Breast epithelium (tissue), 4 donors: ENCODE results near the gene C19orf25. TPM values are rescaled to one million over a fixed set of nuclear protein-coding genes. Genes with fewer than 3 reads are reported as not detected.

Experiments used
- DNase-seq, 2 donors: peaks; one replicate each; pipeline ENCODE4 v3.0.0-alpha.2; 2019; ENCODE audit warnings: low spot score in 2 of 2
- H3K27ac ChIP-seq, 2 donors: fragments of 200-600 bp; sonication (generic) in 1 of 2; one replicate each; pipeline ENCODE4 v1.5.1; 2016 to 2019; ENCODE audit warnings: mild to moderate bottlenecking in 1 of 2
- H3K27me3 ChIP-seq, 2 donors: fragments of 200-600 bp; sonication (generic) in 1 of 2; one replicate each; pipeline versions ENCODE4 v1.5.1 to v1.6.0; 2017 to 2019; ENCODE audit warnings: control low read depth in 1 of 2, mild to moderate bottlenecking in 1 of 2
- H3K36me3 ChIP-seq: fragments of 200-600 bp; one replicate; pipeline ENCODE4 v1.5.1; 2019
- H3K4me1 ChIP-seq, 2 donors: fragments of 200-600 bp; sonication (generic); one replicate each; pipeline ENCODE4 v1.5.1; 2016 to 2019; ENCODE audit warnings: control low read depth in 1 of 2
- H3K4me3 ChIP-seq, 3 donors: fragments of 200-600 bp; sonication (generic); 1 replicate in 2 of 3; 2 replicates in 1 of 3; pipeline ENCODE4 v1.5.1; 2016 to 2019; ENCODE audit warnings: mild to moderate bottlenecking in 3 of 3, moderate library complexity in 2 of 3
- H3K9me3 ChIP-seq, 2 donors: fragments of 200-600 bp; sonication (generic) in 1 of 2; one replicate each; pipeline ENCODE4 v1.5.1; 2016 to 2019; ENCODE audit warnings: control low read depth in 1 of 2
- POLR2A ChIP-seq: fragments of 450-650 bp; IDR thresholded peaks from one replicate; pipeline ENCODE4 v1.6.1; 2016; ENCODE audit warnings: antibody characterized with exemption, mild to moderate bottlenecking, moderate library complexity
- POLR2AphosphoS5 ChIP-seq, 3 donors: sonication (generic); formaldehyde crosslinking; IDR thresholded peaks; one replicate each; pipeline ENCODE4 v1.6.1; 2017; ENCODE audit warnings: antibody characterized with exemption in 3 of 3
- intact Hi-C: fragments of 100-400 bp; cut with DNase I; formaldehyde crosslinking; loops from one replicate; pipeline ENCODE4 v1.15.1; 2023; ENCODE audit warnings: low total_unique reads
- total RNA-seq, 3 donors: library from RNA; depleted of rRNA; stranded (reverse); fragments of >200 nt; gene quantifications; one replicate each; pipeline ENCODE4 v1.1.0, GENCODE V29; 2016
- TF ChIP-seq, protein P1 (sequence below), 3 donors: fragments of 450-650 bp; IDR thresholded peaks; one replicate each; pipeline ENCODE4 v1.5.1; 2016 to 2017; ENCODE audit warnings: antibody characterized with exemption in 3 of 3, mild to moderate bottlenecking in 3 of 3, moderate library complexity in 3 of 3

The C19orf25 gene
- 10 to 100 TPM; 27.7 to 32.8 (median 28.7) TPM for total RNA-seq

DNA sequence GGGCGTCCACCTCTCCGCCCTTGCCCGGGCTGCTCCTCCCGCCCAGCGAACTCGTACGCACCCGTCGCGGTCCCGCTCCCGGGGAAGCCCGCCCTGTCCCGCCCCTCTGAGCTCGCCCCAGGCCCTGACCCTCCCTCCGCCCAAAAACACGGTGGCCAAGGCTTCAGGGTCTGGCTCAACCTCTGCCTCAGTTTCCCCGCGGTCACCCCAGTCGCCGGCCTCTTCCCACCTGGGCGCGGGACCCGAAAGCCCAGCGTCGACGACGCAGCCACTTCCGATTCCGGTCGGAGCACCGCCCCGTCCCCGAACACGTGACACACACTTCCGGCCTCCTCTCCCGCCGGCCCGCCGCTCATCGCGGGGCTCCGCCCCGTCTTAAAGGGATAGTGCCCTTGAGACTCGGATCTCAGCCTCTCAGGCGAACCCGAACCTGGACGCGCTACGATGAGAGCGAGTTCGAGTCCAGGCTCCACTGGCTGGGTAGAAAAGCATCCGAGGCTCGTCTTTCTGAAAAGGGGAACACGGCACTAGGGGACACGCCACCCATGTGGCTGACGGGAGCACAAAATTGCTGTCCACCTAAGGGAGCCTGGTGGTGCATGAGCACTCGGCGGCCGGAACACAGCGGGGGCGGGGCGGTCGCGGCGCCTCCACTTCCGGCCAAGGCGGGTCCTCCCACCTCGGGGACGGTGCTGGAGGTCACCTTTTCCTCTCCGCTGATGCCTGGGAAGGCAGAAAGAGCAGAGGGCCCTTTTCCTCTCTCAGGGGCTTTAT, at the start of gene C19orf25:
Gene C19orf25, minus strand, starts transcription at position 282 of the 774 bp plus-strand sequence. CDS start 312 bp downstream, outside the sequence.
- no peaks in the 10 kb centered on the region for H3K36me3 ChIP-seq
- intact Hi-C loops: no loop called here
- TF ChIP-seq POLR2AphosphoS5 (IDR thresholded peaks at IDR 0.05) (peak; percentile 65 to 89 (median 73)), POLR2A (peak; percentile 67)
- TF ChIP-seq, protein P1, sequence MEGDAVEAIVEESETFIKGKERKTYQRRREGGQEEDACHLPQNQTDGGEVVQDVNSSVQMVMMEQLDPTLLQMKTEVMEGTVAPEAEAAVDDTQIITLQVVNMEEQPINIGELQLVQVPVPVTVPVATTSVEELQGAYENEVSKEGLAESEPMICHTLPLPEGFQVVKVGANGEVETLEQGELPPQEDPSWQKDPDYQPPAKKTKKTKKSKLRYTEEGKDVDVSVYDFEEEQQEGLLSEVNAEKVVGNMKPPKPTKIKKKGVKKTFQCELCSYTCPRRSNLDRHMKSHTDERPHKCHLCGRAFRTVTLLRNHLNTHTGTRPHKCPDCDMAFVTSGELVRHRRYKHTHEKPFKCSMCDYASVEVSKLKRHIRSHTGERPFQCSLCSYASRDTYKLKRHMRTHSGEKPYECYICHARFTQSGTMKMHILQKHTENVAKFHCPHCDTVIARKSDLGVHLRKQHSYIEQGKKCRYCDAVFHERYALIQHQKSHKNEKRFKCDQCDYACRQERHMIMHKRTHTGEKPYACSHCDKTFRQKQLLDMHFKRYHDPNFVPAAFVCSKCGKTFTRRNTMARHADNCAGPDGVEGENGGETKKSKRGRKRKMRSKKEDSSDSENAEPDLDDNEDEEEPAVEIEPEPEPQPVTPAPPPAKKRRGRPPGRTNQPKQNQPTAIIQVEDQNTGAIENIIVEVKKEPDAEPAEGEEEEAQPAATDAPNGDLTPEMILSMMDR (IDR thresholded peaks at IDR 0.05): no peak
- H3K27ac ChIP-seq: peak within 1 kb of the TSS; percentile 62 to 83
- DNase-seq: peak; percentile 89 to 95
- no peaks in the 10 kb centered on the region for H3K27me3 ChIP-seq
- H3K4me3 ChIP-seq: peak within 1 kb of the TSS; percentile 84 to 97 (median 89)
- H3K4me1 ChIP-seq: no peaks in the 10 kb centered on the region
- no peaks in the 10 kb centered on the region for H3K9me3 ChIP-seq

DNA sequence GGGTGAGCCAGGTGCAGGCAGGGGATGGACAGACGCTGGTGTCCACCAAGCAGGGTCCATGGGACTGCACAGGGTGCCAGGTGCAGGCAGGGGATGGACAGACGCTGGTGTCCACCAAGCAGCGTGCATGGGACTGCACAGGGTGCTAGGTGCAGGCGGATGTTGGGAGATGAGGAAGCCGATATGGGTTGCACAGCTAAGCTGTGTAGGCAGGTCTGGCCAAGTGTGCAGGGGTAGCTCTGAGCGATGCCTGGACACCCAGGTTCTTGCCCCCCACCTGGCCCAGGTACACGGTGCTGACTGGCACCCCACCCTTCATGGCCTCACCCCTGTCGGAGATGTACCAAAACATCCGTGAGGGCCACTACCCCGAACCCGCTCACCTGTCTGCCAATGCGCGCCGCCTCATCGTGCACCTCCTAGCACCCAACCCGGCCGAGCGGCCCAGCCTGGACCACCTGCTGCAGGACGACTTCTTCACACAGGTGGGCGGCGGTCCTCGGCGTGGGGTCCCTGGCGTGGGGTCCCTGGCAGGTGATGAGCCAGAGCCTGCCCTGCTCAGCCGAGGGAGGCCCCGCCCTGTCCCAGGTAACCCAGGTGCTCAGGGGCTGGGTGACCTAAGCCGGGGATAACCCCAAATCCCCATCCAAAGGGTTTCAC, 48.8 kb upstream of the C19orf25 start:
- H3K27me3 ChIP-seq: peaks cover 9 to 52% of the 10 kb centered on the region in 2 donors
- intact Hi-C loops: no loop called here
- H3K4me1 ChIP-seq: no peaks in the 10 kb centered on the region
- H3K36me3 ChIP-seq: no peaks in the 10 kb centered on the region
- TF ChIP-seq POLR2A: no peak
- TF ChIP-seq, protein P1 (IDR thresholded peaks at IDR 0.05): no peak
- no peak for TF ChIP-seq POLR2AphosphoS5 (IDR thresholded peaks at IDR 0.05)
- H3K27ac ChIP-seq: no peak overlapping the region
- no peaks in the 10 kb centered on the region for H3K9me3 ChIP-seq
- H3K4me3 ChIP-seq: no peak overlapping the region
- no peak for DNase-seq

DNA sequence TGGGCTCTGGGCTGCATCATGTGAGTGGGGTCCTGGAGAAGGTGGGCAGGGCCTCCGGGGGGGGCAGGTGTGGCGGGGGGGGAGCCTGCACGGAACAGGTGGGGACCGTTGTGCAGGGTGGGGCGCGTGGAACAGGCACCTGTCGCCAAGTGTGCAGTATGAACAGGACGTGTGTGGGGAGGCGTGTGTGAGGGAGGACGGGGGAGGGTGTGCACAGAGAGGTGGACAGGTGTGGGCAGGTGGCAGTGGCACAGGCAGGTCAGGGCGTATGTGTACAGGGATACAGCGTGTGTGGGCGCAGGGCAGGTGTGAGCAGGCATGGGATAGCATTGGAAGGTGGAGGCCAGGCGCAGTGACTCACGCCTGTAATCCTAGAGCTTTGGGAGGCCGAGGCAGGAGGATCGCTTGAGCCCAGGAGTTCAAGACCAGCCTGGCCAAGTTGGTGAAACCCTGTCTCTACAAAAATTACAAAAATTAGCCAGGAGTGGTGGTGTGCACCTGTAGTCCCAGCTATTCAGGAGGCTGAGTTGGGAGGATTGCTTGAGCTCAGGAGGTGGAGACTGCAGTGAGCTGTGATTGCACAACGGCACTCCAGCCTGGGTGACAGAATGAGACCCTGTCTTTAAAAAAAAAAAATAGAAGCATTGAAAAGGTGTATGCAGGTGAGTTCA, 48.1 kb upstream of the C19orf25 start:
- Histone ChIP-seq H3K27me3 (peaks cover 9 to 52% of the 10 kb centered on the region in 2 donors), H3K4me3 (no peak overlapping the region), H3K9me3 (no peaks in the 10 kb centered on the region), H3K4me1 (no peaks in the 10 kb centered on the region), H3K27ac (no peak overlapping the region), H3K36me3 (no peaks in the 10 kb centered on the region)
- TF ChIP-seq, protein P1 (IDR thresholded peaks at IDR 0.05): no peak
- TF ChIP-seq POLR2A (no peak), POLR2AphosphoS5 (IDR thresholded peaks at IDR 0.05) (no peak)
- intact Hi-C loops: no loop called here
- DNase-seq: no peak

DNA sequence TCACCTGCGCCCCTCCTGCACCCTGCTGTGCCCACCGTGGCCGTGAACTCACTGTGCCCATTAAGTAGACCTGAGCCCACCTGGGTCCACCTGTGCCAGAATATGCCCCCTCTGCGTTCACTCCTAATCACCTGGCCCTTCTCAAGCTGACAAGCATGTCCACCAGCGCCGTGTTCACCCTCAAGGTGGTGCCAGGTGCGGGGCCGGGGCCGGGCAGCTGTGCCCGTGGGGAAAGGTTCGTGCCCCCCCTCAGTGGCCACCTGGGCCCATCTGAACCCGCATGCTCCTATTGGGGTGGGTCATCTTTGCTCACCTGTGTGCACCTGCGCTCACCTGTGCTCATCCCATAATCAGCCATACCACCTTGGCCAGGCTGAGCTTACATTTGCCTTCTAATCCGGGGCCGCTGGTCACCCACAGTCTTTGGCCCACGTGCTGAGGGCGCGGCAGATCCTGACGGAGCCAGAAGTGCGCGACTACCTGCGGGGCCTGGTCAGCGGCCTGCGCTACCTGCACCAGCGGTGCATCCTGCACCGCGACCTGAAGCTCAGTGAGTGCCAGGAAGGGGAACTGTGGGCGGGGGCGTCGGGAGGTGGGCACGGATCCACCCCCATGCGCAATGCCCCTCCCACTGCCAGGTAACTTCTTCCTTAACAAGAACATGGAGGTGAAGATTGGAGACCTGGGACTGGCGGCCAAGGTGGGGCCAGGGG, 47.2 kb upstream of the C19orf25 start:
- Histone ChIP-seq H3K27ac (no peak overlapping the region), H3K9me3 (no peaks in the 10 kb centered on the region), H3K4me3 (no peak overlapping the region), H3K36me3 (no peaks in the 10 kb centered on the region), H3K27me3 (peaks cover 9 to 52% of the 10 kb centered on the region in 2 donors), H3K4me1 (no peaks in the 10 kb centered on the region)
- intact Hi-C loops: no loop called here
- DNase-seq: no peak
- TF ChIP-seq POLR2A (no peak), POLR2AphosphoS5 (IDR thresholded peaks at IDR 0.05) (no peak)
- TF ChIP-seq, protein P1 (IDR thresholded peaks at IDR 0.05): no peak
